ENCODE data around the gene USH2A.

DNA sequence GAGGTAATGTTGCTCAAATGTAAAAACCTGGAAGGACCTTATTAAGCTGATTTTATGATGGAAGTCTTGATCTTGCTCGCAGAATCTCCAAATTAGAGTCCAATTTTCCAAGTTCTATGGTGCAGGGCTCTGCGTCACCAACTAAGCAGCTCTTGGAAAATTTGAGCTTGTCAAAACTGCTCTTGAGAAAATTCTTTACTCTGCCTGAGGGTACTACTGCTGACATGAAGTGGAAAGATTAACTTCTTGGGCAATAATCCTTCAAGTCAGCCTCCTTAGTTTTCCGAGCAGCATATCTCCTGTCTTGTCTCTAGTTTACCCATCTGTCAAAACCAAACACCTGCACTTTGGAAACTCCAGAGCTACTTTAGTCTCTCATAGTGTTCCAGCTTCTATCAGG lies 562.4 kb downstream of the USH2A start:
- TF ChIP-seq, protein P1, sequence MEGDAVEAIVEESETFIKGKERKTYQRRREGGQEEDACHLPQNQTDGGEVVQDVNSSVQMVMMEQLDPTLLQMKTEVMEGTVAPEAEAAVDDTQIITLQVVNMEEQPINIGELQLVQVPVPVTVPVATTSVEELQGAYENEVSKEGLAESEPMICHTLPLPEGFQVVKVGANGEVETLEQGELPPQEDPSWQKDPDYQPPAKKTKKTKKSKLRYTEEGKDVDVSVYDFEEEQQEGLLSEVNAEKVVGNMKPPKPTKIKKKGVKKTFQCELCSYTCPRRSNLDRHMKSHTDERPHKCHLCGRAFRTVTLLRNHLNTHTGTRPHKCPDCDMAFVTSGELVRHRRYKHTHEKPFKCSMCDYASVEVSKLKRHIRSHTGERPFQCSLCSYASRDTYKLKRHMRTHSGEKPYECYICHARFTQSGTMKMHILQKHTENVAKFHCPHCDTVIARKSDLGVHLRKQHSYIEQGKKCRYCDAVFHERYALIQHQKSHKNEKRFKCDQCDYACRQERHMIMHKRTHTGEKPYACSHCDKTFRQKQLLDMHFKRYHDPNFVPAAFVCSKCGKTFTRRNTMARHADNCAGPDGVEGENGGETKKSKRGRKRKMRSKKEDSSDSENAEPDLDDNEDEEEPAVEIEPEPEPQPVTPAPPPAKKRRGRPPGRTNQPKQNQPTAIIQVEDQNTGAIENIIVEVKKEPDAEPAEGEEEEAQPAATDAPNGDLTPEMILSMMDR (IDR thresholded peaks at IDR 0.05) = no peak
- no peak for TF ChIP-seq POLR2A (IDR thresholded peaks at IDR 0.05)

Data from adrenal gland (tissue), 5 donors.